GM10266 (cell line): Measurements from ENCODE around the gene TSEN54.

Experiments used
- DNase-seq: peaks from one replicate; pipeline ENCODE4 v3.0.0; 2012; ENCODE audit errors: extremely low spot score
- TF ChIP-seq, protein P1 (sequence below): IDR thresholded peaks from 2 replicates; pipeline ENCODE4 v1.5.1; 2012; ENCODE audit warnings: mild to moderate bottlenecking, low read depth; ENCODE audit not compliant: control insufficient read depth, insufficient read depth; ENCODE audit errors: missing control alignments

Gene TSEN54

DNA sequence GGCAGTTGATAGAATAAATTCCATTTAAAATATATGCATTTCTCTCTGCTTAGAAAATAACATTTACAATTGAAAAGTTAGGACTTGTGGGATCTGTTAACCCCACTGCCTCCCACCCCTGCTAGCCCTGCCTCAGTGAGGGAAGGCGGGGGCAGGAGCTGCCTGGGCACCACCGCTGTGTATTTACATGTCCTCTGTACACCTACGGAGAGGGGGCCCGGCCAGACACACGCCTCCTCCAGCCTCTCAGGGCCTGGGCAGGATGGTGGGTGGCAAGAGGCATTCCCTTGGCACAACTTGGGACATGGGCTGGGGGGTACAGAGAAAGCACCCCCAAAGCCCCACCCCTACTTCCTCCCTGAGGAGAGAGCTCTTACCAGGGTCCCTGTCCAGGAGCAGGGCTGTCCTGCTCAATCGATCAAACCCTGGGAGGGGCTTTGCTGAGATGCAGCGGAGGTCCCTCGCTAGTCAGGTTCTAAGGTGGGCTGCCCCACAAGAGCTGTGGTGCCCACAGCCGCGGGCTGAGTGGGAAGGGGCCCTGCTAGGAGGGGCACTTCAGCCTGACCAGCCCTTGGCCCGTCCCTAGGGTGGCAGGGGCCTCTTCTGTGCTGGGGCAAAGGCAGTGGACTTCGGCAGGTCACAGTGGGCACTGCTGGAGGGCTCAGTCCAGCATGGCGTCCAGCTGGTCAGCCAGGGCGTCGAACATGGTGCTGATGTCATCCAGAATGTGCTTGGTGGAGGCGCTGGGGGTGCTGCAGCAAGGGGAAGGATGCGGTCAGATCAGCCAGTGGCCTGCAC is 15.7 kb upstream of the TSEN54 start:
- TF ChIP-seq, protein P1, sequence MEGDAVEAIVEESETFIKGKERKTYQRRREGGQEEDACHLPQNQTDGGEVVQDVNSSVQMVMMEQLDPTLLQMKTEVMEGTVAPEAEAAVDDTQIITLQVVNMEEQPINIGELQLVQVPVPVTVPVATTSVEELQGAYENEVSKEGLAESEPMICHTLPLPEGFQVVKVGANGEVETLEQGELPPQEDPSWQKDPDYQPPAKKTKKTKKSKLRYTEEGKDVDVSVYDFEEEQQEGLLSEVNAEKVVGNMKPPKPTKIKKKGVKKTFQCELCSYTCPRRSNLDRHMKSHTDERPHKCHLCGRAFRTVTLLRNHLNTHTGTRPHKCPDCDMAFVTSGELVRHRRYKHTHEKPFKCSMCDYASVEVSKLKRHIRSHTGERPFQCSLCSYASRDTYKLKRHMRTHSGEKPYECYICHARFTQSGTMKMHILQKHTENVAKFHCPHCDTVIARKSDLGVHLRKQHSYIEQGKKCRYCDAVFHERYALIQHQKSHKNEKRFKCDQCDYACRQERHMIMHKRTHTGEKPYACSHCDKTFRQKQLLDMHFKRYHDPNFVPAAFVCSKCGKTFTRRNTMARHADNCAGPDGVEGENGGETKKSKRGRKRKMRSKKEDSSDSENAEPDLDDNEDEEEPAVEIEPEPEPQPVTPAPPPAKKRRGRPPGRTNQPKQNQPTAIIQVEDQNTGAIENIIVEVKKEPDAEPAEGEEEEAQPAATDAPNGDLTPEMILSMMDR: no peak
- DNase-seq: no peak

DNA sequence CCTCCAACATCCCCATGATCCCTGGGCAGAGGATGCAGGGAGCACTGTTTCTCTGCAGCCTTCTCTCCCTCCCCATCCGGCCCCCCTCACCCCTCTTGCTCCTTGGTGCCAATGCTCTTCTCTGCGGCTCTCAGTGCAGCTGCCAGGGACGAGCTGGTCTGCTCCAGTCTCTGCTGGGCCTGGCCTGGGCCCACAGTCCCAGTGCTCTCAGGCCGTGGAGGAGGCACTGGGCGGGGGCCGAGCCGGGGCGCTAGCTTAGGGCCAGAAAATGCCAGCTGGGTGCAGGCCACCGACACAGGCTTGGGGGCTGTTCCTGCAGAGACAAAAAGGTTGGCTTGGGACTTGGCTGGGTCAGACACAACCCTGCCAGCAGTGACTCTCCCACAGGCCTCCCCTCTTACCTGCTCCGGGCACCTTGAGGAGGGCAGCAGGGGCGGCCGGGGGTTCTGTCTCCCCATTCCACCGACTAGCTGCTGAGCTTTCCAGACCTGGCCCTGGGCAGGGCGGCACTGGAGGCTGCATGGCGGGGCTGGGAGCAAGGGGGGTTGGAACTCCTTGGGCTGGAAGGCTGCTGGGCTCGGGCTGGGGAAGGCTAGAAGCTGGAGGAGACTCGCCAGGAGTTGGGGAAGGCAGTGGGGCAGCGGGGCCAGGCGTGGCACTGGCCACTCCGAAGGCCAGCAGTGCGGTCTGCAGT is 14.8 kb upstream of the TSEN54 start:
- TF ChIP-seq, protein P1: no peak
- no peak for DNase-seq

DNA sequence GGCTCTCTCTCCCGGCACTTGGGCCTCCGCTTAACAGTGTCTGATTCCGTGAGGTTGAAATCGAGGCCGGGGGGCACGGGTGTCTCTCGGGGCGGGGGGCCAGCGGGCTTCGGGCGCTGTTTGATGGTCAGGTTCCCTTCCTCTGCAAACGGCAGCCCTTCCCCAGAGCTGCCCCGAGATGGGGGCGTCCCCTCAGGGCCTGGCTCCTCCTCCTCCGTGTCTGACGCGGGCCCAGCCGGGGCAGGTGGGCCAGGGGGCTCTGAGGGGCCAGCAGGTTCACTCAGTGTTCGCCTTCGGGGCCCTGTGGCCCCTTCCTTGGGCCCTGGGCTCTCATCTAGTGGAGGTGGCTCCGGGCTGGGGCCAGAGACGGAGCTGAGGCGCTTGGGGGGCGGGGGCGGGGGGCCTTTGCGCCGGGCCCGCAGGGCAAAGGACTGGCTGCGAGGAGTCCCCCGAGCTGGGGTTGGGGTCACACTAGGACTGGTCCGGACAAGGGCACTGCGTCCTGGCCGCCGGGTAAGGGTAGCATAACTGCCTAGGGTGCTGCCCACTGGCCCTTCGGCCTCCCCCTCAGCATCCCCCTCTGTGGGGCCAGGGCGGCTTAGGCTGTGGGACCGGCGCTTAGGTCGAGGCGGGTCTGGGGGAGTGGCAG is 14.1 kb upstream of the TSEN54 start:
- TF ChIP-seq, protein P1: no peak
- no peak for DNase-seq

DNA sequence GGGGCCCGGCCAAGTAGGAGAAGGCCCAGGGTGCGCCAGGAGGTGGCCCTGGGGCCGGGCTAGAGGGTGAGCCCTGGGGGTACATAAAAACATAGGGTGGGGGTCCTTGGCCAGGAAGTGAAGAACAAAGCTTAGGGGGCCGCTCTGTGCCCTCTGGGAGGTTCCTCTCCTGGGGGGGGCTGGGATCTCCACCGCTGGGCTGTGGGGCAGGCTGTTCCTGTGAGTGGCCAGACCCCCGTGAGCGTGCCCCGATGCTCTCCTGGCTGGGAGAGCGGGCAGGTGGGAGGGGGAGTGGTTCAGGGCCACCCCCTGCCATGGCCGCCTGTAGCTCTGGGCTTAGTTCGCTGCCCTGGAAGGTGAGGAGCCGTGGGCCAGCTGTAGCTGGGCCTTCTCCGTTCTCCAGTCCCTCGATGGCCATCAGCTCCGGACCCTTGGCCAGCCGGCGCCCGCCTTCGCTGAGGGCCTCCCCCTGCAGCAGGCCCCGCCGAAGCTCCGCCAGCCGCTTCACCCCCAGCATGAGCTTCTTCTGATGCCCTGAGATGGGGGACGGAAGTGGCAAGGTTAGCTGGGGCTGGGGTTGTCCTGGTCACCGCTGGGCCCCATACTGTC is 13.5 kb upstream of the TSEN54 start:
- TF ChIP-seq, protein P1: no peak
- no peak for DNase-seq

DNA sequence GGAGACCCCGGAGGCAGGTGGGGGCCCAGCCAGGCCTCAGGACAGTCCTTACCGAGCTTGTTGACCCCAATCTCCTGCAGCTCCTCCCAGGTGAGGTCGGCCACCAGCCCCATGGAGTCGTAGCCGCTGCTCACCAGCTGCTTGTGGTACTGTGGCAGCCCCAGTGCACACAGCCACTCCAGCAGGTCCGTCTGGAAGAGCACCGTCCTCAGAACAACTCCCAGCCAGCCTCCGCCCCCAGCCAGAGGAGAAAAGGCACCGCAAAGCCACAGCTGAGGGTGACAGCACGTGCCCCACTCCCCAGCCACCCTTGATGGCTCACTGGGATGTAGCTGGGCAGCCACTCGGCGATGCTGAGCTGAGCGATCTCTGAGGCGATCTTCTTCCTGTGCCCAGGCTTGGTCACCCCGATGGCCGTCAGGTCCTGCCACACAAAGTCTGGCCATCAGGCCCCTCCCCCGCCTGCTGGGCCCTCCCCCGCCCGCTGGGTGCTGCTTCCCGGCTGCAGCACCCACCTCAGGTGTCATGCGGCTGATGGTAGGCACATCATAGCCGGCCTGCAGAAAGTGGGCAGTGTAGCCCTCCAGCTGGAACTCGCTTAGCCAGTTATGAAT is 12.9 kb upstream of the TSEN54 start:
- no peak for DNase-seq
- TF ChIP-seq, protein P1: no peak

DNA sequence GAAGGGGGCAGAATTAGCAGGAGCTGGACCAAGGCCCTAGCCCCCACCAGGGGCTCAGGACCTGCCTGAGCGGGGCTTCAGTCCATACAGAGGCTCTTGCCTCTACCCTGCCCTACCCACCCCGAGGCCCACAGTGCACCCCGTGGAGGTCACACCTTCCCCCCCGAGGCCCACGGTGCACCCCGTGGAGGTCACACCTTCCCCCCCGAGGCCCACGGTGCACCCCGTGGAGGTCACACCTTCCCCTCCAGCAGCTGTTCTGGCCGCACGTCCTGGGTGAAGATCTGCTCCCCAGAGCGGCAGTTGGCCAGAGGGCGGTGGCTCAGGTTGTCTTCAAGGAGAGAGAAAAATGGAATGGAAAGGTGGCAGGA is 12.4 kb upstream of the TSEN54 start:
- TF ChIP-seq, protein P1: no peak
- DNase-seq: no peak
